NCI-H1105 (cell line): ENCODE data around the gene OTOG.
"Not testable (repeated sequence)": the region's sequence is repeated elsewhere in the genome, so short reads cannot be mapped to it uniquely, and the experiment has no call there.

ENCODE experiments used
- DNase-seq: peaks from one replicate; lab custom pipeline; 2025; lab: John Stamatoyannopoulos, UW

The OTOG gene

DNA sequence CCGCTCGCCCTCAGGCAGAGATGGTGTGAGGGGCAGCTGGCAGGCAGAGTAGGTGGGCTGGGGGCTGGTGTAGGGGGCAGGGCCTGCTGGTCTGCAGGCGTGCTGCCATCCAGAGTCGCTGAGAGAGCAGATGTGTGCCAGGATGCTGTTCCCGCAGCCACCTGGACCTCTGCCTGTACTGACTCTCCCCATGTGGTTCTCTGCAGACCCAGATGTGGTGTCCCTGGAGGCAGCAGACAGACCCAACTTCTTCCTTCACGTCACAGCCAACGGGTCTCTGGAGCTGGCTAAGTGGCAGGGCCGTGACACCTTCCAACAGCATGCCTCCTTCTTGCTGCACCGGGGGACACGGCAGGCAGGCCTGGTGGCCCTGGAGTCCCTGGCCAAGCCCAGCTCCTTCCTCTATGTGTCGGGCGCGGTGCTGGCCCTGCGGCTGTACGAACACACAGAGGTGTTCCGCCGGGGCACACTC is 58.6 kb downstream of the OTOG start:
- no peak for DNase-seq

DNA sequence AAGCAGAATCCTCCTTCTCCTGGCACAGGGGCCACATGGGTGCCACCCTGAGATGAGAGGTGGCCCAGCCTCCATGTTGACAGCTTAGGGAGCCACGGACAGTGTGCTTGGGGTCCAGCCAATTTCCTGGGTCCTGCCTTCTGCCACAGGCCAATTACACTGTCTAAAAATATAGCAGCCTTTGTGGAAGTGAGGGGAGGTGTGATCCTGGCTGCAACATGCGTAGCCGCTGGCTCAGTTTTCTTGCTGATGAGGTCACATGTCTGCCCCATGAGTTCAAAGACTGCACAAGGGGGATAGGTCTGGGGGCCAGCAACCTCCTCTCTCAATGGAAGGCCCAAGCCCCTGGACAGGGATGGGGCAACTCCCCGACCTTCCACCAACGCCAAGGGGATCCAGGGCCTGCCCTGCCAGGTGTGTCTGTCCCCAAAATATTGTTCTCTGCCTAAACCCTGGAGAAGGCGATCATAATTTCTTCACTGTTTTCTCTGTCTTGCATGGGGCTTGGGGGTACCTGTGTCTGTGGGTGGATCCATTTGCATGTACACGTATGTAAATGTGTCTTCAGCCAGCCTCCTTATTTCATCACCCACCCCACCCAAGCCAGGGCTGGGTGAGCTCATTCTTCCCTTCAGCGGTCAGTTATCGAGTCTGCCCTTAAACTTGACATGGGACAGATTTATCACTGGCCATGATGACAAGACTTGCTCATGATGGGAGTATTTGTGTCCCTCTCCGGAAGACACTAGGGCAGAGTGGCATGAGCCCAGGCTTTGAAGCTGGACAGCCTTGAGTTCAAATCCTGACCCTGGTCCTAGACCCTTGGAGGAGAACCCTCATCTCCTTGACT is 59.4 kb downstream of the OTOG start:
- no peak for DNase-seq

DNA sequence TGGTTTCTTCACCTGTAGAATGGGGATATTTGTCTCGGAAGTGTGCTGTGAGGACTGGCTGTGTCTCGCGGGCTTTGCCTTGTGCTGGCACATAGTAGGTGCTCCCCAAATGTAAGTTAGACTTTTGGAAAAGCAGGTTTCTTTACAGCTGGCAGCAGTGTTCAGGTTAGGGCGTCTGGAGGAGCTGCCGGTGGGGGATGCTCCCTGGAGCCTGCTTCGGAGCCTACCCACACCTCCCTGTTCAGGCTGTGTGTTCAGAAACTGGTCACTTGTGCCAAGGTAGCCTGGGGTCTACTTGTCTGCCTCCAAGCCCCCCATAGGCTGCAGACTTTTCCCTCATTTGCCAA is 60.0 kb downstream of the OTOG start:
- no peak for DNase-seq

DNA sequence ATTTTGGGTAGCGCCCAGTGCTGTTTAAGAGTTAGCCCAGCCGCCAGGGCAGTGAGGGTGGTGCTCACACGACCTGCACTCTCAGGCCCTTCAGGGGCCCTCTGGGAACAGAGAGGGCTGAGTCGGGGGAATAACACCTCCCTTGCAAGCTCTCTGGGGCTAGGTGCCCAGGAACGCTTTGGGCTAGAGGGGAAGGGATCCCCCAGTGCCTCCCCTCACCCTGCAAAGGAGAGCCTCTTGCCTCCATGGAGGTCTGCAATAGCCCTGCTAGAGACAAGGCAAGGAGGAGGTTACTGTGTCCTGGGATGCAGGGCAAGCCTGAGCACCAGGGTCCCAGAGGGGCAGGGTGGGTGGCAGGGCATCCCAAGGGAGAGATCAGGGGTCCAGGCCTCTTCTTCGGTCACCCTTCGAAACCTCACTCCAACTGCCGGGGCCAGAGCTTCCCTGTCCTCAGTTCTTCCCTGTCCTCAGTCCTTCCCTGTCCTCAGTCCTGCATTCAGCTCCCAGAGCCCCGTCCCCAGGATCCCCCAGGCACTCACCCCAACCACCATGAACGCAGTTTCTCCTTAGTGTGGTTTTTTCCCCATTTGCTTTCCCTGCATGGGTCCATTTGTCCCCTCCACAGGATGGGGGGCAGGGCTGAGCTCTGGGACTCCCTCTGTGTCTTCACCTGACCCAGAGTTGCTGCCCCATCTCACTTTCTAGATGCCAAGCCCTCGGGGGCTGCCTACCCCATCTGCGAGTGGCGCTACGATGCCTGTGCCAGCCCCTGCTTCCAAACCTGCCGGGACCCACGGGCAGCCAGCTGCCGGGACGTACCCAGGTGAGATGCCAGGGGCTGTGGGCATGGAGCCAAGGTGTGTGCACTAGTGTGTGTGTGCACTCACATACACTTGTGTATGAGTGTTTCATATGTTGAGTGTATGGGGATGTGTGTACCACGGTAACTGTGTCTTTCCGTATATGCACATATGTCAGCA is 60.8 kb downstream of the OTOG start:
- DNase-seq, result no peak

DNA sequence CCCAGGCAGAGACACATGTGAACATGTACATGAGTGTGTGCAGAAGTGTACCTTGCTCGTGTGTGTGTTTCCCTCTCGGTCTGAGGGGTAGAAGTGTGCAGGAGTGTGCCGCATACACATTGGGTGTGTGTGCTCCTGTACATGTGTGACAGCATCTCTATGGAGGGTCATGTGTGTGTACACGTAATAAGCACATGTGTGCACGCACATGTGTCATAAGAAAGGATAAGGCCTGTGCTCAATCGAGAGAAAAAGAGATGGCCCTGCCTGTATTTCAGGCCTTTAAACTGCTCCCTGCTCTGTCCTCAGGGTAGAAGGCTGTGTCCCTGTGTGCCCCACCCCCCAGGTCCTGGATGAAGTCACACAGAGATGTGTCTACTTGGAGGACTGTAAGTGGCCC is 61.8 kb downstream of the OTOG start:
- no peak for DNase-seq

DNA sequence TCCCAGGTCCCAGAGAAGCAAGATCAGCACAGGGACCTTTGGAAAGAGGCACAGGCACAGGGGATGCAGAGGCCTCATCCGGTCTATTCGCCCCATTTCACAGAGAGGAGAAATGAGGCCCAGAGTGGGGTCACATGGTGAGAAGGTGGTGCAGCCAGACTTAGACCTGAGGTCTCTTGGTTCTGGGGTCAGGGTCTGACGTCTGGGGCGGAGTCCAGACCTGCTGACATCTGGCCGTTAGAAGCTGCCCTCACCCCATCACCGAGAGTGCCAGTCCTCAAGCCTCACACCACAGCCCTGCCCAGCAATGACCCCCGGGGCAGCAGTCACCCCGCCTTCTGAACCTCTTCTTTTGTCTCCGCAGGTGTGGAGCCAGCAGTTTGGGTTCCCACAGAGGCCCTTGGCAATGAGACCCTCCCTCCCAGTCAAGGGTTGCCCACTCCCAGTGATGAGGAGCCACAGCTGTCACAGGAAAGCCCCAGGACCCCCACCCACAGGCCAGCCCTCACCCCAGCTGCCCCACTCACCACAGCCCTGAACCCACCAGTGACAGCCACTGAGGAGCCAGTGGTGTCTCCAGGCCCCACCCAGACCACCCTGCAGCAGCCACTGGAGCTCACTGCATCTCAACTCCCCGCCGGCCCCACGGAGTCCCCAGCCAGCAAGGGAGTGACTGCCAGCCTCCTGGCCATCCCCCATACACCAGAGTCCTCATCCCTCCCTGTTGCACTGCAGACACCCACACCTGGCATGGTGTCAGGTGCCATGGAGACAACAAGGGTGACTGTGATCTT is 62.4 kb downstream of the OTOG start:
- DNase-seq, result no peak

DNA sequence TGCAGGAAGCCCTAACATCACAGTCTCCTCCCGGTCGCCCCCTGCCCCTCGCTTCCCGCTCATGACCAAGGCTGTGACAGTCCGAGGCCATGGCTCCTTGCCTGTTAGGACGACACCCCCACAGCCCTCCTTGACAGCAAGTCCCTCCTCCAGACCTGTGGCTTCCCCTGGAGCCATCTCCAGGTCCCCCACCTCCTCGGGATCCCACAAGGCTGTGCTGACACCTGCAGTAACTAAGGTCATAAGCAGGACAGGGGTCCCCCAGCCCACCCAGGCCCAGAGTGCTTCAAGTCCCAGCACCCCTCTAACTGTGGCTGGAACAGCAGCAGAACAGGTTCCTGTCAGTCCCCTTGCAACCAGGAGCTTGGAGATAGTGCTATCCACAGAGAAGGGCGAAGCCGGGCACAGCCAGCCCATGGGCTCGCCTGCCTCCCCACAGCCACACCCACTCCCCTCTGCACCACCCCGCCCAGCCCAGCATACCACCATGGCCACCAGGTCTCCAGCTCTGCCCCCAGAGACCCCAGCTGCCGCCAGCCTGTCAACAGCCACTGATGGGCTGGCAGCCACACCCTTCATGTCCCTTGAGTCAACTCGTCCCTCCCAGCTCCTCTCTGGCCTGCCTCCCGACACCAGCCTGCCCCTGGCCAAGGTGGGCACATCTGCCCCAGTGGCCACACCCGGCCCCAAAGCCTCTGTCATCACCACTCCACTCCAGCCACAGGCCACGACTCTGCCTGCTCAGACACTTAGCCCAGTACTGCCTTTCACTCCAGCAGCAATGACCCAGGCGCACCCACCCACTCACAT is 63.2 kb downstream of the OTOG start:
- no peak for DNase-seq

DNA sequence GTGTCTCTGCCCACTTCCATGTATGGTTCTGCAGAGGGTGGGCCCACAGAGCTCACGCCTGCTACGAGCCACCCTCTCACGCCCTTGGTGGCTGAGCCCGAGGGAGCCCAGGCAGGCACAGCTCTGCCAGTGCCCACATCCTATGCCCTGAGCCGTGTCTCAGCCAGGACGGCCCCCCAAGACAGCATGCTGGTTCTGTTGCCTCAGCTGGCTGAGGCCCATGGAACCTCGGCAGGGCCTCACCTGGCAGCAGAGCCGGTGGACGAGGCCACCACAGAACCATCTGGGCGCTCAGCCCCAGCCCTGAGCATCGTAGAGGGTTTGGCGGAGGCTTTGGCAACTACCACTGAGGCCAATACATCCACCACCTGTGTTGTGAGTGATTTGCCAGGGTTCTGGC is 64.0 kb downstream of the OTOG start:
- no peak for DNase-seq

DNA sequence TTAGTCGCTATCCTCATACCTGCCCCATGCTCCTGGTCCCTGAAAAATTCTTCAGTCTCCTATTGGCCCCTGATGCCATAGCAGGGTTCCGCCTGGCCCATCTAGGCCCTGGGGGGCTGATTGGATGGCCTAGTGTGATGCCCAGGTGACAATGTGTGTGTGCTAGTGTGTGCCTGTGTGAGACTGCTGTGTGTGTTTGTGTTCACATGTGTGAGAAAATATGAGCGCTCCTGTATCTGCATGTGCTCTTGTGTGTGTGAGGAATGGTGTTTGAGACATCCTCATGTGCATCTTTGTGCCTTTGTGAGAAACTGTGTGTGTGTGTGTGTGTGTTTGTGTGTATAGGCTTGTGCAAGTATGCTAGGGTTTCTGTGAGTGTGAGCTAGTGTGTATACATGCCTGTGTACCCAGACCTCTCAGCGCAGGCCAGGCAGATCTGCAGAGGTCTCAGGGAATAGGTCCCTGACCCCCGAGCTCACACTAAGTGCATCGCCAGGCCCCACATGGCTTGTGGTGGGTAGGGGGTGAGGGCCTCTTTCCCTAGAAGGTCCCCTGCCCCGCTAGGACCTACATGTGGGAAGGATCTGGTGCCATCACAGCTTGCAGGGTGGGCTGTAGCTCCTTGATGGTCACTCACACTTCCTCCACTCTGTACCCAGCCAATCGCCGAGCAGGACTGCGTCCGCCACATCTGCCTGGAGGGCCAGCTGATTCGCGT is 64.6 kb downstream of the OTOG start:
- DNase-seq, result no peak

DNA sequence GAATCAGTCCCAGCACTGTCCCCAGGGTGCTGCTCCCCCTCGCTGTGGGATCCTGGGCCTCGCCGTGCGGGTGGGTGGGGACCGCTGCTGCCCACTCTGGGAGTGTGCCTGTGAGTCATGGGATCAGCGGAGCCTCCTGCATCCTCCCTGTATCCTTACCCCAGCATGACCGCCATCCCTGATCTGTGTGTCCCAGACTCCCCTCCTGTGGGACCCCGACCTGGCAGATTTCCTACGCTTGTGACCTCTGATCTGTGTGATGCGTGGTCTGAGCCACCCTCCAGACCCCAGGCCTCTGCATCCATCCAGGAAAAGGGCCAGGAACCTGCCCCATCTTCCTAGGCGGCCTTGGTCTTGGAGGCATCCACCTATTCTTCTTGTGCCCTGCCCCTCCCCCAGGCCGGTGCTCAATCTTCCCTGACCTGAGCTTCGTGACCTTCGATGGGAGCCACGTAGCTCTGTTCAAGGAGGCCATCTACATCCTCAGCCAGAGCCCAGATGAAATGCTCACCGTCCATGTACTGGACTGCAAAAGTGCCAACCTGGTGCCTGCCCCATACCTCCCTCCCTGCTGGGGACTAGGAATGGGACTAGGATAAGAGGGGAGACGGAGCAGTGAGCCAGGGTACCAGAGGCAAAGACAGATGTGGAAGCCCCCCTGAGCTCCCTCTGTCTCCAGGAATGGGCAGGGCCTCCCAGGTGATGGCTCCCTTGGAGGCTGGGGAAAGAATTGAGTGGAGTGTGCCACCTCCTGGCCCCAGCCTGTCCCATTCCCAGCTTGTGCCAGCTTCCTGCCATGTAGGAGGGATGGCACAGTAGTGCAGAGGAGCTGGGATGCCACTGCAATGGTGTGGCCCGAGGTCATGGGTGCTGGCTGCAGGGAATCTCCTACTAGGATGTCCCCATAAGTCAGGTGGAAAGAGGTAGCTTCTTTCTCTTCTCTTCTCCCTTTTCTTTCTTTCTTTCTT is 65.4 kb downstream of the OTOG start:
- DNase-seq, result no peak

DNA sequence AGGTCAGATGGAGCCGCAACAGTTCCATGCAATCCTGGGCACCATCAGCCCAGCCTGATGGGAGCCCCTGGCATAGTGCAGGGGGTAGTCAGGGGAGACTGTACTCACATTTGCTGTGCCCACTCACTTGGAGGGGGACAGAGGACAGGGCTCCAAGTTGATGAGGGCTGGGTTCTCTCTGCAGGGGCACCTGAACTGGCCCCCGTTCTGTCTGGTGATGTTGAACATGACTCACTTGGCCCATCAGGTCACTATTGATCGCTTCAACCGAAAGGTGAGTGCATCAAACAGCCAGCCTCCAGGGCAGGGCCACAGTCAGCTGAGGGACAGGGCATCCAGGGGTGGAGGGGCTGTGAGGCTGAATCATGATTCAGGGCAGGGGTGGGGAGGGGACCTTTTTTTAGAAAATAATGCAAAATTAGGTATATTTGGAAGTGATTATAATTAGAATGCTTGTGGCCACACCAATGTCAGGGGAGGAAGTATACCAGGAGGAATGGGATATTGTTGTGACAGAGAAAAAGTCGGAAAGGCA is 66.4 kb downstream of the OTOG start:
- DNase-seq, result no peak

DNA sequence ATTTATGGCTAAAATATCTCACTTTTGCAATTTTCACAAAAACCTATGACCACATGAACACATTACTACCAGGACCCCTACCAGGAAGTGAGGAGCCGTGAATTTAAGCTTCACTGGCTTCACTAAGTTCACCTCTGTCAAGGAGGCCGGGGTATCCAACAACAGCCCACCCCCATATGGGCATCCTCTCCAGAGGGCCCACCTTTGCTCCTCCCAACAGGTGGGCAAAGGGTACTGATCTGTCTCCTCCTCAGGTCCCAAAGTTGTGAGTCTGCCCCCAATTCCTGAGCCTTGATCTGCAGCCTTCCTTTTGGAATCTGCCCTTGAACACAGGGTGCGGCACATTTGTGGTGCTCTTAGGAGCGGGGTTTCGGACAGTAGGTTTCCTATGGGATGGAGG is 66.9 kb downstream of the OTOG start:
- DNase-seq, result no peak

DNA sequence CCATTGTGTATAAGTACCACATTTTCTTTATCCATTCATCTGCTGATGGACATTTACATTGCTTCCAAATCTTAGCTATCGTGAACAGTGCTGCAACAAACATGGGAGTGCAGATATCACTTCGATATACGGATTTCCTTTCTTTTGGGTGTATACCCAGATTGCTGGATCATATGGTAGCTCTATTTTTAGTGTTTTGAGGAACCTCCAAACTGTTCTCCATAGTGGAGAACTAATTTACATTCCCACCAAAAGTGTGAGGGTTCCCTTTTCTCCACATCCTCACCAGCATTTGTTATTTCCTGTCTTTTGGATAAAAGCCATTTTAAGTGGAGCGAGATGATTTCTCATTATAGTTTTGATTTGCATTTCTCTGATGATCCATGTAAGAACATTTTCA is 75.7 kb downstream of the OTOG start:
- not testable (repeated sequence) for DNase-seq

DNA sequence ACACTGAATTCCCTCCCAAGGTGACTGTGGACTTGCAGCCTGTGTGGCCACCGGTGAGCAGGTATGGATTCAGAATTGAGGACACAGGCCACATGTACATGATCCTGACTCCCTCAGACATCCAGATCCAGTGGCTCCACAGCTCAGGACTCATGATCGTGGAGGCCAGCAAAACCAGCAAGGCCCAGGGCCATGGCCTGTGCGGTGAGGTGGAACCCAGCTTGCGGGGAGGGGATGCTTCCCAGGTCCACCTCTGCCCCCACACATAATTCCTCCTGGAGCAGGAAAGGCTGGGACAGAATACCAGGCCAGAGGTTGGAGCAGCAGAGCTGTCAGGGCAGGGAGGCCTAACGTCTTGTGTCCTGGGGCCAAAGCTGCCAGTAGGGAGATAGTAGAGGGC is 82.1 kb downstream of the OTOG start:
- DNase-seq, result no peak

DNA sequence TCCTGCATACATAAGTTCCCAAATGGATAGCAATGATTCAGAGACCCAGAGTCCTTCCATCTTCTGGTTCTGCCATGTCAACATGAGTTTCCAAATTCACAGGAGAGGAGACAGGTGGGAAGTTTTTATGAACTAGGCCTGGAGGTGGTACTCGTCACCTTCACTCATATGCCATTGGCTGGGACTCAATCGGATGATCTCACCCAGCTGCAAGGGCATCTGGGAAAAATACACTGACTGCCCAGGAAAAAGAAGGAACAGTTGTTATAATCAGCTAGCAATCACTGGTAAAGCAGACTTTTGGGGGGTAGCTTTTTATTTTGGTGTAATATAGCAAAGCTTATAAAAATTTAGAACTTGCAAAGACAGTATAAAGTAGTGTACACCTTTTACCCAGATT is 83.9 kb downstream of the OTOG start:
- DNase-seq, result no peak

DNA sequence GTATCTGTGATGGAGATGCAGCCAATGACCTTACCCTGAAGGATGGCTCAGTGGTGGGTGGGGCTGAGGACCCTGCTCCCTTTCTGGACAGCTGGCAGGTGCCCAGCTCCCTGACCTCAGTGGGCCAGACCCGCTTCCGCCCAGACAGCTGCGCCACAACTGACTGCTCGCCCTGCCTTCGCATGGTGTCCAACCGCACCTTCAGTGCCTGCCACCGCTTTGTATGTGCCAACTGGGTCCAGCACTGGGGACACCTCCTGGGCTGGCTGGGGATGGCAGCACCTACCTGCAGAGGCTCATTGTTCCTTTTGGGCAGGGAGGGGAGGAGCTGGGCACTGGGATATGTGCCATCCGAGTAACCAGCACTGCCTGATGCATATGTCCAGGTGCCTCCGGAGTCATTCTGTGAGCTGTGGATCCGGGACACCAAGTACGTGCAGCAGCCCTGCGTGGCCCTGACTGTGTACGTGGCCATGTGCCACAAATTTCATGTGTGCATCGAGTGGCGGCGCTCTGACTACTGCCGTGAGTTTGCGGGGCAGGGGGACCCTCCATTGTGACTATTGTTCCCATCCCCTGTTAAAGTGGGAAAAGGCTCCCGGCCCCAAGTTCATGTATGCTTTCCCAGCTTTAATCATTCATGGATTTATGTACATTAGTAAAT is 84.8 kb downstream of the OTOG start:
- DNase-seq, result no peak

DNA sequence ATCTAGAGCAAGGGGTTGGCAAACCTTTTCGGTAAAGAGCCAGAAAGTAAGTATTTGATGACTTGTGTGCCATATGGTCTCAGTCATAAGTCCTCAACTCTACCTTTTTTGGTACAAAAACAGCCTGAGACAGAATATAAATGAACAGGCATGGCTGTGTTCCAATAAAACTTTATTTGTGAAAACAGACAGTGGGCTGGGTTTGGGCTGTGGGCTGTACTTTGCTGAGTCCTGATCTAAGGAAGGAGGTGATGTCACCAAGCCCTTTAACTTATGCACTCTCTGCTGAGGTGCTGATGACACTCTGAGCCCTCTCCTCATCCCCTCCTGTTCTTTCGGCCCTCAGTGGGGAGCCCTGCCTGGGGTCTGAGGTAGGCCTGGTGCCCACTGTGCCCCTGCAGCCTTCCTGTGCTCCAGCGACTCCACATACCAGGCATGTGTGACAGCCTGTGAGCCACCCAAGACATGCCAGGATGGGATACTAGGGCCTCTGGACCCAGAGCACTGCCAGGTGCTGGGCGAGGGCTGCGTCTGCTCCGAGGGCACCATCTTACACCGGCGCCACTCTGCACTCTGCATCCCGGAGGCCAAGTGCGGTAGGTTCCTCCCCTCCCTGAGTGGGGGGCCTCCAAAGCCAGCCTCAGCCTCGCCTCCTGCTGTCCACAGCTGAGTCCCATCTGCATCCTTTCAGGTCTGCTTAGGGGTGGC is 86.4 kb downstream of the OTOG start:
- DNase-seq, result no peak
